NCI-H1930 (cell line): ENCODE measurements around the gene BRF1.
"Not testable (repeated sequence)": the region's sequence is repeated elsewhere in the genome, so short reads cannot be mapped to it uniquely, and the experiment has no call there.

Experiments
- DNase-seq, 2 experiments: peaks; one replicate each; lab custom pipeline; 2025; lab: John Stamatoyannopoulos, UW

The BRF1 gene

GRCh38 chr14:105300542-105301102 is at the start of gene BRF1:
Gene BRF1, minus strand, starts transcription at chr14:105301001. Its CDS starts 372 bp downstream, at chr14:105300629.
- peak; percentile 93 to 96 for DNase-seq

- DNase-seq: no peak
These were observed 49.2 kb upstream of the BRF1 start for GRCh38 chr14:105349992-105350391.

DNA sequence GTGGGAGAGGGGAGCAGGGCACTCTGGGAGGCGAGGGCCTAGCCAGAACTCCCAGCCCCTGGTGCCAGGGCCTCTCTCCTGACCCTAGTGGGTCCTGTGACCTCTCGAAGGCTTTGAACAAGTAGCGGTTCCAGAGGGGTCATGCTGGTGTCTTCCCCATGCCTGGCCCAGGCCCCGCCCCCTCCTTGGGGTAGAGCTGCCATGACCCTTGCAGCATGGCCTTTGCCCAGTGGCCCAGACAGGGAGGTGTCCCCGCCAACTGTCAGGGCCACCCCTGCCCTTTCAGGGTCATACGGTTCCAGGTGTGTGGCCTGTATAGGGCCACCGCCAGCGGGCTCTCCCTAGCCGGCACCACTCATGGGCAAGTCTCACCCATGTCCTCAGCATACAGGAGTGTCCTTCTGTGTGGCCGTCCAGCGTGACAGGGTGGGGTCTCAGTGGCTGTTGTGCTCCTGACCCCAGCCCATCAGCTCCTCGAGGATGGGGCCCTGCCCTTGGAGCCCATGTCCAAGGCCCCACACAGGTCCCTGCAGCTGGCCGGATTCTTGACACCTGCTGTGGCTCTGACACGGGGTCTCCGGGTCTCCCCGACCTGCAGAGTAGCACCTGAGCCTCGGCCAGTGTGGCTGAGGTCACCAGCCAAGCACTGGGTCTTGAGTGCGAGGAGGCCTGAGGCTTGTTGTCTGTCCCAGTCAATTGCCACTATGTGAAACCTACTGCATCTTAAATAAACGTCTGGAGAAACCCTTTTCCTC is 48.3 kb upstream of the BRF1 start:
- no peak for DNase-seq

- no peak for DNase-seq
These were observed 47.6 kb upstream of the BRF1 start for GRCh38 chr14:105348169-105348944.

DNA sequence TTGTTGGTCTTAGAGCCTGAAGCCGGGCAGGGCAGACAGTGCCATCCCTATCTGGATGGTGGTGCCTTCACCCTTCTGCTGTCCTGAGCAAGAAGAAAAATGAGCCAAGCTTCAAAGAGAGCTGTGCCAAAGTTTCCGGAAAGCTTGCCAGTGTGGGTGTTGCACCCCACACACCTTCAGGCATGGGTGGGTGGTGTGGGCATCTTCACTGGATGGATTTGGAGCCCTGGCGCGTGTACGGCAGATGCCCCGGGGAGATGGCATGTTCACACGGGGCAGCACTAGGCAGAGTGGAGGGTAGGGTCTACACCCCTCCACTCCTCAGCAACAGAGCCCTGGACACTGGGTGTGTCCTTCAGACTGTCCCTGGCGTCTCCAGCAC is 46.8 kb upstream of the BRF1 start:
- no peak for DNase-seq

GRCh38 chr14:105346876-105347586 is 46.2 kb upstream of the BRF1 start:
- DNase-seq: no peak

DNA sequence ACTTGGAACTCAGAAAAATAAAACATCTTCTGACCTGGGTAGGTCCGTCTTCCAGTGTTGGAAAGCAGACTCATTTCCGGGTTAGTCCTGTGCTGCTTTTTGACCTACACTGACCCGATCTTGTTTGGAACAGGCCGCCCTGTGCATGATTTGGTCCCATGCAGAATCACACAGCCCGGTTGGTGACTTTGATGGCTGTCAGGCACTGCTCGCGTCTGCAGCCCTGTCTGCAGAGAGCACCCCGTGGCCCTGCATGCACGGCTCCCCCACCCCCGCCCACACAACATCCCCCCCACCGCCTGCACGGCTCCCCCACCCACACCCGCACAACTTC is 45.4 kb upstream of the BRF1 start:
- DNase-seq: no peak

DNA sequence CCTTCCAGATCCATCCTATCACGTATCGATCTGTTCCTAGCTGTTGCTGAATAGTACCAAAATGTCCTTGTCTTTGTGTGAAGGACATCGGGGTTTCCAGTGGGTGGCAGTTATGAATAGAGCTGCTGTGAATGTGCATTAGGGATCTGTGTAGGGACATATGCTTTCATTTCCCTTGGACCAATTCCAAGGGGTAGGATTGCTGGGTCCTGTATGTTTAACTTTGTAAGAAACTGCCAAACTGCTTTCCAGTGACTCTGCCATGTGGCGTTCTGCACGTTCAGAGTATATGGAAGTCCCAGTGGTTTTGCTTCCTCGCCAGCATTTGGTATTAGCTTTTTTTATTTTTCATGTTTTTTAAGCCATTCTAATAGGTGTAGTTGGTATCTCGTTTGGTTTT is 42.4 kb upstream of the BRF1 start:
- DNase-seq: no peak

GRCh38 chr14:105340821-105341733 is 40.3 kb upstream of the BRF1 start:
- DNase-seq: no peak

GRCh38 chr14:105337966-105338741 is 37.4 kb upstream of the BRF1 start:
- DNase-seq: no peak

- no peak for DNase-seq
These were observed 36.6 kb upstream of the BRF1 start for GRCh38 chr14:105337433-105337832.

- no peak for DNase-seq
These were observed 35.9 kb upstream of the BRF1 start for GRCh38 chr14:105336477-105337287.

- DNase-seq: no peak
These were observed 35.1 kb upstream of the BRF1 start for GRCh38 chr14:105335735-105336476.

DNA sequence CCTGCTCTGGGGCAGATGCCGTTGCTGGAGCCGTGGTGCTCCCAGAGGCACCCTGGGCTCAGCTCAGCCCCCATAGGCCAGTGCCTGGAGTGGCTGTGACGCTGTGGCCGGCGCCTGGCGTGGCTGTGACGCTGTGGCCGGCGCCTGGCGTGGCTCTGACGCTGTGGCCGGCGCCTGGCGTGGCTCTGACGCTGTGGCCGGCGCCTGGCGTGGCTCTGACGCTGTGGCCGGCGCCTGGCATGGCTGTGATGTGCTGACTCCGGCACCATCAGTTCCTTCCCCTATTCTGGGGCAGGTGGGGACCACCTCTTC is 34.4 kb upstream of the BRF1 start:
- not testable (repeated sequence) for DNase-seq

DNA sequence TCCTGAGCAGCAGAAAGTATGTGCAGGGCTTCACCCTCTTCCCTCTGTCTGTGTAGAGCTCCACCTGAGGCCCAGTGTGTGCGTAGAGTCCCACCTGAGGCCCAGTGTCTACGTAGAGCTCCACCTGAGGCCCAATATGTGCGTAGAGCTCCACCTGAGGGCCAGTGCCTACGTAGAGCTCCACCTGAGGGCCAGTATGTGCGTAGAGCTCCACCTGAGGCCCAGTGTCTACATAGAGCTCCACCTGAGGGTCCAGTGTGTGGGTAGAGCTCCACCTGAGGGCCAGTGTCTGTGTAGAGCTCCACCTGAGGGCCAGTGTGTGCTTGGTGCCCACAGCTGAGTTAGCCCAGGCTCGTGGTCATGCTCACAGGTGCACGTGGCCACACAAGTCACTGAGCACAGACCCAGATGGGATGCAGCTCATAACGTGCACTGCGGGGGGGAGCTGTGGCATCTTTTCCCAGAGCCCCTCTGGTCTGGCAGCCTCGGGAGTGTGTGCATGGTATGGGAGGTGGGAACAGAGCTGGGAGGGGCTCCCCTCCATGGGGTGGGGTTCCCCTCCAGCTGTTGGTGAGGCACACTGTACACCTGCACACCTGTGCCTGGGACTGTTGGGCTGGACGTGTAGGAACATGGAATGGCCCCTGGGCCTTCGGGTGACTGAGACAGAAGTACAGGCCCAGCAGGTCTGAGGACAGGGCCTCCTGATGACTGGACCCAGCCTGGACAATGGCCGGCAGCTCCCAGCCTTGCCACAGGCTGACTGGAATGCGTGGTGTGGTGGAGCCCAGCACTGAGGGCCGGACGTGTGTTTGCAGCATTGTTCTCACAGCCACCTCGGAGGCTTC is 33.8 kb upstream of the BRF1 start:
- no peak for DNase-seq

GRCh38 chr14:105333613-105334364 is 33.0 kb upstream of the BRF1 start:
- DNase-seq: no peak

GRCh38 chr14:105333020-105333490 is 32.3 kb upstream of the BRF1 start:
- no peak for DNase-seq
